WI38 (cell line): ENCODE results near the gene DNAL4.

Source experiments
- H3K4me3 ChIP-seq: 2 replicates; pipeline ENCODE4 v1.5.1; 2011; ENCODE audit warnings: low read depth, mild to moderate bottlenecking, control low read depth, low read length
- TF ChIP-seq, protein P1 (sequence below): IDR thresholded peaks from 2 replicates; pipeline ENCODE4 v1.5.1; 2012; ENCODE audit warnings: low read depth, mild to moderate bottlenecking, control low read depth, low read length

Gene DNAL4

DNA sequence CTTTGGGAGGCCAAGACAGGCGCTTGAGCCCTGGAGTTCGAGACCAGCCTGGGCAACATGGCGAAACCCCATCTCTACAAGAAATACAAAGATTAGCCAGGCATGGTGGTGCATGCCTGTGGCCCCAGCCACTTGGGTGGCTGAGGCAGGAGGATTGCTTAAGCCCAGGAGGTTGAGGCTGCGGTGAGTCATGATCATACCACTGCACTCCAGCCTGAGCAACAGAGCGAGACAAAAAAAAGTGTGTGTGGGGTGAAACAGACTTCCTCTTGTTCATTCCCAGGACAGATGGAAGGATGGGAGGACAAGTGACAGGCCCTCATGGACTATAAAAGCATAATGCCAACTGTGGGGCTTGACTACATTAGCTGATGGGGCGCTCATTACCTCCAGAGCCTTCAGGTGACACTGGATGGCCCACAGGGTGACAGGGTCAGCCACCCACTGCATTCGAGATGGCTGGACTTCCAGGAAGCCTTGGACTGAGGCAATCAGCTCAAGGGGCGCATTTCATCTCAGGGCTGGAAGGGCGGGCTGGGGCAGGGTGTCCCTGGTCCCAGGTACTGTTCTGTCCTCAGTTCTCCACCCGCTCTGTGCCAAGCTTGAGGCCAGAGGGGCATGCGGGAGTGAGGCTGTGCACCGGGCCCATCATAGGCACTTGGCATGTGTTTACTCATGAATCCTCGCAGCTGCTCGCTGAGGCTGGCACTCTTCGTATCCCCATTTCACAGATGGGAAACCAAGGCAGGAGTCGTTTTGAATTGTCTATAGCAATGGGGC lies 37.4 kb upstream of the DNAL4 start:
- TF ChIP-seq, protein P1, sequence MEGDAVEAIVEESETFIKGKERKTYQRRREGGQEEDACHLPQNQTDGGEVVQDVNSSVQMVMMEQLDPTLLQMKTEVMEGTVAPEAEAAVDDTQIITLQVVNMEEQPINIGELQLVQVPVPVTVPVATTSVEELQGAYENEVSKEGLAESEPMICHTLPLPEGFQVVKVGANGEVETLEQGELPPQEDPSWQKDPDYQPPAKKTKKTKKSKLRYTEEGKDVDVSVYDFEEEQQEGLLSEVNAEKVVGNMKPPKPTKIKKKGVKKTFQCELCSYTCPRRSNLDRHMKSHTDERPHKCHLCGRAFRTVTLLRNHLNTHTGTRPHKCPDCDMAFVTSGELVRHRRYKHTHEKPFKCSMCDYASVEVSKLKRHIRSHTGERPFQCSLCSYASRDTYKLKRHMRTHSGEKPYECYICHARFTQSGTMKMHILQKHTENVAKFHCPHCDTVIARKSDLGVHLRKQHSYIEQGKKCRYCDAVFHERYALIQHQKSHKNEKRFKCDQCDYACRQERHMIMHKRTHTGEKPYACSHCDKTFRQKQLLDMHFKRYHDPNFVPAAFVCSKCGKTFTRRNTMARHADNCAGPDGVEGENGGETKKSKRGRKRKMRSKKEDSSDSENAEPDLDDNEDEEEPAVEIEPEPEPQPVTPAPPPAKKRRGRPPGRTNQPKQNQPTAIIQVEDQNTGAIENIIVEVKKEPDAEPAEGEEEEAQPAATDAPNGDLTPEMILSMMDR, result no peak
- no peak overlapping the region for H3K4me3 ChIP-seq

DNA sequence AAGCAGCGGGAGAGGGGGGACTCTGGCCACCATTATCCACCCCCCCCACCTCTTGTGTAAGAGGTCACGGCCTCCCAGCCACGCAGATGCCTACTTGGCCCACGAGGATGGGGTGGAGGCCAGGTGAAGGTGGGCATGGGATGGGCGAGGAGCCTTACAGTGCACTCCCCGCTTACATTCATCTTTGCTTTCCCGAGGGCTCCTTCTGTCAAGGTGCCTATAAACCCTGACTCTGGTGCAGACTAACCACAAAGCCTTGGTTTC lies 36.8 kb upstream of the DNAL4 start:
- TF ChIP-seq, protein P1, result no peak
- no peak overlapping the region for H3K4me3 ChIP-seq

DNA sequence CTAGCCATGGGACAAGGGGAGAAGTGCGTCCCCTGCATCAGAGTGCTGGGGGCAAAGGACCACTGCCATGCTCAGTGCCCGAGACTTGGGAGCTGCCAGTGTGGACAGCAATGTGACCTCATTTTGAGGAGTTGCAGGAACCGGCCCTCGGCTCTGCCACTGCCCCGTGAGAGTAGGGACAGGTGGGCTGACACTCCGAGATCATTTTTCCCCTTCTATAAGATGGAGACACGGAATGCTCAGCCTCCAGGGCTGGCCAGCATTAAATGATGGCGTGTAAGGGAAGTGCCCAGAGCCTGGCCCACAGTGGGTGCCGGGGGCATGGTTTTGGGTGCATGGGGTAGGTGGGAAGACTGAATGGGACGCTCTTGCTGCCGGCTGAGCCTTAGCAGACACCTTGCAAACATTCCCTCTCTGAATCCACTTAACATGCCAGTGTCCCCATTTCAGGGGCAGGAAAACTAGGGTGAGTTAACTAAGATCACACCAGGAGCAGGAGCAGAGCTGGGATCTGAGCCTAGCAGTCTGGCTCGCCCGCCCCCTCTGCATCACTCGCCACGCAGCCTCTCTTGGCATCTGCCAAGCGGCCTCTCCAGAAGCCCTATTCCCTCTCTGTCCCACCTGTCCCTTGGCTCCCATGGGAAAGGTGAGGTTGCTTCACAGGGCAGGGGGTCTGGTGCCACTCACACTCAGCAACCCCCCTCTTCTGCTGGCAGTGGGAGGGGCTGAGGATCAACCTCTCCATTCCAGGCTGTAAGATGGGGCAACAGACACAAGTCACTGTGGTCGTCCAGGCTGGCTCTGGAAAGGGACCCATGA lies 36.3 kb upstream of the DNAL4 start:
- no peak overlapping the region for H3K4me3 ChIP-seq
- TF ChIP-seq, protein P1, result no peak

DNA sequence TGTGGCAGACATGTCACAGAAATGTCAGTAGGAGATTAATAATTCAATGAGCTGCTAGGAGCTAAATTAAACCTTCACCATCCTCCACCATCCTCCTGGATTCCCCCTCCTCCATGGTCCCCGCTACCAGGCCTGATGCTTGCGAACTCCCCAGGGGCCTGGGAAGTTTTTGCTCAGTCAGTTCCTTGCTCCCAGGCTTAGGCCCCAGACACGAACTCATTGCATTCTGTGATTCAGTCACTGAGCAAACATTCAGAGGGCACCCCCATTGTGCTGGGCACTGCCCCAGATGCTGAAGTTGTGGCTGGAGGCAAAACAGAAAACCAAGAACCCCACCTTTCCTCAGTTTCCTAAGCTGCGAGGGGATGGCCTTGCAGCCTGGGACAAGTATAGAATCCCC lies 35.5 kb upstream of the DNAL4 start:
- no peak overlapping the region for H3K4me3 ChIP-seq
- TF ChIP-seq, protein P1, result no peak

DNA sequence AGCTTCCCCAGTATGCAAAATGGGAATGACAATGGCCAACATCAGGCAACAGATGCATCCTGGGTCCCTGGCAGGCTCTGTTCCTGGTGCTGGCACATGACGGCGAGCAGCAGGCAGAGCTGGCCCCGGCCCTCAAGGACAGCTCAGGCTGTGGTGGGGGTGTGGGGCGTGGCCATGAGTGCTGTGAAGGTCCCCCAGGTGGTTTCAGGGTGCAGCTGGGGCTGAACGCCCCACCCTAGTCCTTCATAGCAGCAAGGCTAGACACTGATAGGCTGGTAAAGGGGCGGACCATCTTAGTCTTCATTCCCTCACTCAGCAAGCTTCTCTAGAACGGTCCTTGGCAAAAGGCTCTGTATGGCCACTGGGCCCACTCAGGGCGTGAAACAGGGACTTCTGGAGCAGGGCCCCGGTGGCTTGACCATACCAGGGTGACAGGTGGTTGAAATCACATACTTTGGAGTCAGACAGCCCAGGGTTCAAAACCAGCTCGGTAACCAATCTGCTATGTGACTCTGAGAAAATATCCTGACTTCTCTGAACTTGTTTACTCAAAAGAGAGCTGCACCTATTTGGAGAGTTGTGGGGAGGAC lies 34.8 kb upstream of the DNAL4 start:
- no peak overlapping the region for H3K4me3 ChIP-seq
- TF ChIP-seq, protein P1, result no peak

DNA sequence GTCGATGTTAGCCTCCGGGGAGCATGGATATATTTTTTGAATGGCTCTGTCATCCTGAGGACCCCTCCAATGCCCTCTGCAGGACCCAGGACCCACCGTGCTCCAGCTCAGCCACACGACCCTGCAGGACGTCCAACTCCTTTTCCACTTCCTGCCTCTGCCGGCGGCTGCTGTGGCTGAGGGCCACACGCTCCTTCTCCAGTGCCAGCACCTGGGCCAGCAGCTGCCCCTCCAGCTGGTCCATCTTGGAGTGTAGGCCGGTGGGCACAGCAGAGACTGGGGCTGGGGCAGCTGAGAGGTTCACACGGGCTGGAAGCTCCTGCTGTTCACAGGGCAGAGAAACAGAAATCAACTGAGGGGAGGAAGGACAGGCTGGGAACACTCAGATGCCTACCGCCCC lies 34.2 kb upstream of the DNAL4 start:
- TF ChIP-seq, protein P1, result no peak

DNA sequence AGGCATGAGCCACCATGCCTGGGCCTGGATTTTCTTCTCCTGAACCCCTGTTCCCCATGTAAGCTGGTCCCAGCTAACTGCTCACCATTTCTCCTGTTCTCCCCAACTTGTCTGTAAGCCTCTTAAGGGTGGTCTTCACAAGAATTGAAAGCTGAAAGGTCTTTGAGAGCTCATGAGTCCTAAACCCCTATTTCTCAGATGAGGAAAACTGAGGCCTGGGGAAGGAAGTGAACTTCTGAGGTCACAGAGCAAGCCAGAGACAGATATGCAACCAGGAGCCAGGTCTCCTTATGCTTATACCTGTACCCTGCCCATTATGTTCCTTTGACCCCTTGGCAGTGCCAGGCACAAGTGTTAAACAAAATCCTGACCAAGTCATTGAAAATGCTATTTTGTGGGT lies 33.6 kb upstream of the DNAL4 start:
- TF ChIP-seq, protein P1, result no peak
- H3K4me3 ChIP-seq, result no peak overlapping the region

More for the DNA sequence above, 34.2 kb upstream of the DNAL4 start:
- no peak overlapping the region for H3K4me3 ChIP-seq
